ENCODE measurements around the gene MBOAT7. TPM values are rescaled to one million over a fixed set of nuclear protein-coding genes. Genes with fewer than 3 reads are reported as not detected.
"Not testable (repeated sequence)": the region's sequence is repeated elsewhere in the genome, so short reads cannot be mapped to it uniquely, and the experiment has no call there.

Gene MBOAT7
- polyA plus RNA-seq, 3 donors: 44.6 to 60.5 (median 54.0) TPM

- DNase-seq (ENCODE audit: low read depth in 3 of 3, low spot score in 2 of 3): no peak
Measured at GRCh38 chr19:54209058-54209810, 19.9 kb upstream of the MBOAT7 start.

GRCh38 chr19:54208784-54209057, 19.3 kb upstream of the MBOAT7 start:
- no peak for DNase-seq (ENCODE audit: low read depth in 3 of 3, low spot score in 2 of 3)

GRCh38 chr19:54207983-54208783, 18.8 kb upstream of the MBOAT7 start:
- no peak for DNase-seq (ENCODE audit: low read depth in 3 of 3, low spot score in 2 of 3)

GRCh38 chr19:54207676-54207982, 18.2 kb upstream of the MBOAT7 start:
- DNase-seq (ENCODE audit: low read depth in 3 of 3, low spot score in 2 of 3): no peak

- DNase-seq (ENCODE audit: low read depth in 3 of 3, low spot score in 2 of 3): not testable (repeated sequence)
Measured at GRCh38 chr19:54207193-54207592, 17.8 kb upstream of the MBOAT7 start.

GRCh38 chr19:54206831-54207177, 17.4 kb upstream of the MBOAT7 start:
- no peak for DNase-seq (ENCODE audit: low read depth in 3 of 3, low spot score in 2 of 3)

GRCh38 chr19:54206030-54206830, 16.9 kb upstream of the MBOAT7 start:
- no peak for DNase-seq (ENCODE audit: low read depth in 3 of 3, low spot score in 2 of 3)

GRCh38 chr19:54204767-54205468, 15.5 kb upstream of the MBOAT7 start:
- DNase-seq (ENCODE audit: low read depth in 3 of 3, low spot score in 2 of 3): no peak

- no peak for DNase-seq (ENCODE audit: low read depth in 3 of 3, low spot score in 2 of 3)
Measured at GRCh38 chr19:54203151-54203611, 13.8 kb upstream of the MBOAT7 start.

- no peak for DNase-seq (ENCODE audit: low read depth in 3 of 3, low spot score in 2 of 3)
Measured at GRCh38 chr19:54201980-54202379, 12.6 kb upstream of the MBOAT7 start.

- DNase-seq (ENCODE audit: low read depth in 3 of 3, low spot score in 2 of 3): no peak
Measured at GRCh38 chr19:54201172-54201701, 11.9 kb upstream of the MBOAT7 start.

GRCh38 chr19:54199401-54199800, 10.0 kb upstream of the MBOAT7 start:
- DNase-seq (ENCODE audit: low read depth in 3 of 3, low spot score in 2 of 3): no peak

- no peak for DNase-seq (ENCODE audit: low read depth in 3 of 3, low spot score in 2 of 3)
Measured at GRCh38 chr19:54197121-54197520, 7.7 kb upstream of the MBOAT7 start.

GRCh38 chr19:54196536-54196935, 7.2 kb upstream of the MBOAT7 start:
- no peak for DNase-seq (ENCODE audit: low read depth in 3 of 3, low spot score in 2 of 3)

- not testable (repeated sequence) for DNase-seq (ENCODE audit: low read depth in 3 of 3, low spot score in 2 of 3)
Measured at GRCh38 chr19:54194463-54194862, 5.1 kb upstream of the MBOAT7 start.

GRCh38 chr19:54193011-54193410, 3.6 kb upstream of the MBOAT7 start:
- DNase-seq (ENCODE audit: low read depth in 3 of 3, low spot score in 2 of 3): no peak

- DNase-seq (ENCODE audit: low read depth in 3 of 3, low spot score in 2 of 3): no peak
Measured at GRCh38 chr19:54191811-54192453, 2.6 kb upstream of the MBOAT7 start.

GRCh38 chr19:54191011-54191810, 1.8 kb upstream of the MBOAT7 start, which contains the start of gene TSEN34:
Gene TSEN34, plus strand, starts transcription at chr19:54191308. Its CDS starts 57 bp downstream, at chr19:54191365.
- peak in 2 of 3 donors; percentile 82 to 88 for DNase-seq (ENCODE audit: low read depth in 3 of 3, low spot score in 2 of 3)

- peak; percentile 97 to 99 (median 97) for DNase-seq (ENCODE audit: low read depth in 3 of 3, low spot score in 2 of 3)
Measured at GRCh38 chr19:54190503-54191010, 1.2 kb upstream of the MBOAT7 start.
